NCI-H82 treated with DMSO at 0.1 percent for 48 hours (cell line): ENCODE measurements around the gene NET1.
"Not testable (repeated sequence)": the region's sequence is repeated elsewhere in the genome, so short reads cannot be mapped to it uniquely, and the experiment has no call there.

Experiments
- DNase-seq: peaks from one replicate; lab custom pipeline; 2025; ENCODE audit not compliant: unreplicated experiment; lab: John Stamatoyannopoulos, UW

Gene NET1

DNA sequence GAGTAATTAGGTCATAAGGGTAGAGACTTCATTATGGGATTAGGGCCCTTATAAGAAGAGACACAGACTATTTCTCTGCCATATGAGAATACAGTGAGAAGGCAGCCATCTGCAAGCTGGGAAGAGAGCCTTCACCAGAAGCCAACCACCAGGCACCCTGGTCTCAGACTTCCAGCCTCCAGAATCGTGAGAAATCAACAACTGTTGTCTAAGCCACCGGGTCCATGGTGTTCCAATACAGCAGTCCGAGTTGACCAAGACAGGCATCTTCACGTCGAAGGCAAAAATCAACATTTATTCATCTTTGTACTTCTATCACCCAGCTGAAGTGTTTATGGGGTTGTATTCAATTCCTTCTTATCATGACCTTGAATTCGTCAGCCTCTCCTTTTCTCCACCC, 13.0 kb upstream of the NET1 start:
- no peak for DNase-seq

DNA sequence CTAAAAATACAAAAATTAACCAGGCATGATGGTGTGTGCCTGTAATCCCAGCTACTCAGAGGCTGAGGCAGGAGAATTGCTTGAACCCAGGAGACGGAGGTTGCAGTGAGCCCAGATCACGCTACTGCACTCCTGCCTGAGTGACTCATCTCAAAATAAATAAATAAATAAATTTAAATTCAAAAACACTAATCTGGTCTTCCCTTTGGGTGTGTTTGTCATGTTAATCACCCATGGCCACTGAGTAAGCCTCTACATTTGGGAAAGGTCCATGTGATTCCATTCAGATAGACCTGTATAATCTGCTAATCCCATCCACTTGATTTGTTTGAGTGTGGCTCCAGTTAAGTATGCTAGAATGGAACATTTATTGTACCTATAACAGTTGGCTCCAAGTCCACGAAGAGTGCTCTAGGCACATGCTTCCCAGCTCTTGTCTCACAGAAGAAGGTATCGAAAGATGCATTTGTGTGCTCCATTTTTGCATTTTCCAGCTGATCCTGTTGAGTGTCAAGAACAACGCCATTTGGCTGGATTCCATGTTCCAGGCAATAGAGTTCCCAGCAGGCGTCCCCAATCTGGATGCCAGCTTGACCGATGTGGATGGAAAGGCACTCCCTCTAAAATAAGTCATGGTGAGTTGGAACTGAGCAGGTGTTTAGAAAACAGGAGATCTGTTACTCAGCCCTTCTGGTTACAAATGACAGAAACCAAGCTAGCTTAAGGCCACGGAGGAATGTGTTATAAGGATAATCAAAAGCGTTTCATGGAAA, 11.7 kb upstream of the NET1 start:
- no peak for DNase-seq

DNA sequence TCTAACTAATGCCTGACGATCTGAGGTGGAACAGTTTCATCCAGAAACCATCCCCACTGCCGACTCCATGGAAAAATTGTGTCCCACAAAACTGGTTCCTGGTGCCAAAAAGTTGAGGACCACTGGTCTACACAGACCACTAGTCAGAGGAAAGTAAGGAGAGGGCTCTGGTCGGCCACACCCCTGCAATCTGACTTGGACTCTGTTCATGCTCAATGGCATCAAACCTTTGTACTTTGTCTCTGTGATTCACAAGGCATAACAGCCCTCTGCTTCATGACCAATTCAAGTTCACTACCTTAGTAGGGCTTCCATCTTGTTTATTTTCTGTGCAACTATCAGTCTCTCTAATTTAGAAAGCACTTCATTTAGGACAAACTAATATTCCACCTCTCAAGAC, 9.6 kb upstream of the NET1 start:
- no peak for DNase-seq

DNA sequence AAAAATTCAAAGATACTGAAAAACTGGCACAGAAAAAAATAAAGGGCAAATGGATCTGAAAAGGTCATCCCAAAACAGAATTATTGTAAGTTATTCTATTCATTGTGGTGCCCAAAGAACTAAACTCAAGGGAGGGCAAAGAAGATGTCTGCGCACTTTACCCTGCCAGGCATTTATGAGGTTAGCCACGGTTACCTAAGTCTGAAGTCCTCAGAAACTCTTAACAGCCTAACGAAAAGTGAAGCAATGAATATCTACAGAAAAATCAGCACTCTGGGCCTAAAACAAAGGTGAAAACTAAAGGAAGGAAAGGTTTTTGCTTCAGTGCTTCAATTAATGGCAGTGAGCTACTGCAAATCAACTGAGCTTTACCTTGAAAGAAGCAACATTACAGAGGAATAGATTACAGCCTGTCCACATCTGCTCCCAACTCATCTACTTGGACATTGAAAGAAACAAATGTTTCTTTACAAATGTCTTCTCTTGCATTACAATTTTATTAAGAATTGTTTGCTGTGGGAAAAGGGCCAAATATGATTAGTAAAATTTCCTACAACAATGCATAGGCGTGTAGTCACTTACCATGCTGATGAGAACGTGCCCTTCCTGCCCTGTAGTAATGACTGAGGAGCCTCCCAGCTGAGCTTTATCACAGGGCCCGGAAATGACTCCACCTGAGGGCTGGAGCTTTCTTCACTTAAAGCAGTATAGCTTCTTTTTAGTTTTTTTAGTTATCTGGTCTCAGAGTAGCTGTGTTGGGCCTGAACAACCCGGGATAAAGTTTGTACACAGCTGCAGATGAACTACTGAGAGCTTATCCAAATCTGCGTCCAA, 7.9 kb upstream of the NET1 start, which contains the start of gene TUBAL3:
Gene TUBAL3 (minus strand): TSS at position 621 of the 834 bp plus-strand sequence. CDS start 36 bp downstream, at position 585.
- no peak for DNase-seq

DNA sequence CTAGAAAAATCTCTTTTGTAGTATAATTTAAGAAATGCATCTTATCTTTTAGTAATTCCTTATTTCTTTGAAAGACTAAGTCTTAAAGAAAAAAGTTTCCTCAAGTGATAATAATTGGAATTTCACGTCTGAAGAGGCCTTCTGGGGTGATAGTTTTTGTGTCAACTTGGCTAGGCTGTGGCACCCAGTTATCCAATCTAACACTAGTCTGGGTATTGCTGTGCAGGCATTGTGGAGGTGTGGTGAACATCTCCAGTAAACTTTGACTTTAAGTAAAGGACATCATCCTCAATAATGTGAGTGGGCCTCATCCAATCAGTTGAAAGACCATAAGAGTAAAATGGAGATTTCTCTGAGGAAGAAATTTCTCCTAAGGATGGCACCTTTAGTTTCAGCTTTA, 5.4 kb upstream of the NET1 start:
- no peak for DNase-seq

DNA sequence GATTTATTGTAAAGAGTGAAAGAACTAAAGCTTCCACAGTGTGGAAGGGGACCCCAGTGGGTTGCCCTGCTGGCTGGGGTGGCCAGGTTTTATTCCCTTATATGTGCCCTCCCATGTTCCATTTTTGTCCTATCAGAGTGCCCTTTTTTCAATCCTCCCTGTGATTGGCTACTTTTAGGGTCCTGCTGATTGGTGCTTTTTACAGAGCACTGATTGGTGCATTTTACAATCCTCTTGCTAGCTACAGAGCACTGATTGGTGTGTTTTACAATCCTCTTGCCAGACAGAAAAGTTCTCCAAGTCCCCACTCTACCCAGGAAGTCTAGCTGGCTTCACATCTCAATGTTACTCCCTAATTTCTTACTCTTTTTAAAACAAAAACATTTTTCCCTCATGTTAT, 1.6 kb upstream of the NET1 start:
- DNase-seq = not testable (repeated sequence)

DNA sequence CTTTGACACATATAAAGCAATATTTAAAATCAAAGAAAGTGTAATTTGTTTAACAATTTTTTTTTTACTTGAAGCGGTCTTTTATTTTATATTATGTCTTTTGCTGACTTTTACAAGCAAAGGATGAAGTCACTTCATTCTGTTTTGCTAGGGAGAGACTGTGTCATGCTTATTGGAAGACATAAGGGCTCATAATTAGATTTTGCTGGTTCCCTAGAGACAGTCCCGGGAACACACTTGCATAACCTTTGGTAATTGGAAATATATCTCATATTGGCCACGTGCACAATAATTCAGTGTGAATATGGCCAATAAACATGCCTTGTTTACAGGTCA, 448 bp upstream of the NET1 start:
- DNase-seq = peak; percentile 37

DNA sequence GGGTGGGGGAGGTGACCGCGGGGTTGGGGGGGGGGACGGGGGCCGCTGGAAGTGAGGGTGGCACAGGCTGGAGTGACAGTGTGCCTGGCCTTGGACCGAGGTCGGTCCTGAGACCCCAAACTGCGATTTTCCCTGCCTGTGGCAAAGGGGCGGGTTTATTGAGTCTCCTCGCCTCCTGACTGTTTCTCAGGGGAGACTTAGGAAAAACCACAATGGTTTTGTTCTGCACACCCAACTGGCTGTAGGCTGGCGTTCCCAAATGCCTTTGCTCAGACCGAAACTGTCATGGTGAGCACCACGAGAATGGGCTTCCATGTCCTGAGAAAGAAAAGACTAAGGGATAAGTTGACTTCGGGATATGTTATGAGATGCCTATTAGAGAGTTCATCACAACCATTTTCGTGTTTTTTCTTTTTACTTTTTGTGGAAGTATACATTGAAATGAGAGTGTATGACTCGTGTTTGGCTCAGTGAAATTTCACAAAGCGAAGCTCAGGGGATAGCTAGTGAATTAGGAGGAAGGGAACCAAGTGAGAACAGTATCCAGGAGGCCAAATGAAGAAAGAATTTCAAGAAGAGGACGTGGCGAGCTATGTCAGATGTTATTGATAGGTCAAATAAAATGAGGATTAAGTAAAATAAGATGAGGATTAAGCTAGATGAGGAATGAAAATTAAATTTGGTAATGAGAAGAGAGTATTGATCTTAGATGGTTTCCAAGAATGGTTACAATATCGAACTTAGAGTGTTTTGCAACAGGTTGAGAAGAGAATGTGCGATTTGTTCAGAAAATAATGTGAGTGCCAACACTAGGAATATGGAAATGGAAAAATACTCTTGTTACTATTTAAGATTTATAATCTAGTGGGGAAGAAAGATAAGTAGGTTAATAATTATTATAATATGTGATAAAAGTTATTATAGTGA, 918 bp downstream of the NET1 start:
- no peak for DNase-seq

DNA sequence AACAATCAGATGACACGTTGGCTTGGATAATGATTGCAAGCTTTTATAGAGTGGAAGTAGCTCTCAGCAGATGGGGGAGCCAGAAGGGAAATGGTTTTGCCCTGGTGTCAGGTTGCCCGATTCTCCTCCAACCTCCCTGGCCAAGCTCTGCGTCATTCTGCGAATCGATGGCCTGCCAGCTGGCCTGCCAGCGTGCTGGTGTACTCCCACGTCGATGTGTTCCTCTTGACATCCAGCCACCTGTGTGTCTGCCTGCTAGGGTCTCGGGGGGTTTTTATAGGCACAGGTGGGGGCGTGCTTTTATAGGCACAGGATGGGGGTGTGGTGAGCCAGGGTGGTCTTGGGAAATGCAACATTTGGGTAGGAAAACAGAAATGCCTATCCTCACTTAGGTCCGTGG, 4.6 kb downstream of the NET1 start:
- no peak for DNase-seq

DNA sequence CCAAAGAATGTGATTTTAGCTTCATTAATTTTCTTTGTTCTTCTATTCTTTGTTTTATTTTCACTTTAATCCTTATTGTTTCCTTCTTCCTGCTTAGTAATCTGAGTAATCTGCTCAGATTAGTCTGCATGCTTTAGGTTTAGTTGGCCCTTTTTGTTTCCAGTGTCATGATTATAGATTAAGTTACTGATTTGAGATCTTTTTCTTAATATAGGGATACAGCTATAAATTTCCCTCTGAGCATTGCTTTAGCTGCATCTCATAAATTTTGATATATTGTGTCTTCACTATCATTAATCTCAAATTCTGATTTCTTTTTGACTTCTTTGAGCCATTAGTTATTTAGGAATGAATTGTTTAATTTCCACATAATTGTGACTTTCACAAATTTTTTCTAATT, 6.2 kb downstream of the NET1 start:
- no peak for DNase-seq

DNA sequence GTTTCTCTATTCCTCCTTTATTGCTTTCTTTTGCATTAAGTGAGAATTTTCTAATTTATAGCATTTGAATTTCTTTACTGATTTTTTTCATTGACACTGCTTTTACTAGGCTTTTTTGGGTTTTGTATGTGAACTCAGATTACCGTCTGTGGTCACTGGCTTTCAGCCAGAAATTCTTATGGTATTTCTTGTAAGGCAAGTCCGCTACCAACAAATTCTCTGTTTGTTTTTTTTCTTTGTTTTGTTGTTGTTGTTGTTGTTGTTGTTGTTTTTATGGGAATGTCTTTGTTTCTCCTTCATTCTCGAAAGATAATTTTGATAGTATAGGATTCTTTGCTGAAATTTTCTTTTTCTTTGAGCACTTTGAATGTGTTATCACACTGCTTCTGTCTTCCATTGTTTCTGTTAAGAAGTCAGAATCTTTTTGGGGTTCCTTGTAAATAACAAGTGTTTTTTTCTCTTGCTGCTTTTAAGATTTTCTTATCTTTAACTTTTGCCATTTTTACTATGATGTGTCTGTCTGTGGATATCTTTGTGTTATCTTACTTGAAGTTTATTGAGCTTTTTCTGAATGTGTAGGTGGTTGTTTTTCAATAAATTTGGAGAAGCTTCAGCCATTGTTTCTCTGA, 7.2 kb downstream of the NET1 start:
- DNase-seq = no peak

DNA sequence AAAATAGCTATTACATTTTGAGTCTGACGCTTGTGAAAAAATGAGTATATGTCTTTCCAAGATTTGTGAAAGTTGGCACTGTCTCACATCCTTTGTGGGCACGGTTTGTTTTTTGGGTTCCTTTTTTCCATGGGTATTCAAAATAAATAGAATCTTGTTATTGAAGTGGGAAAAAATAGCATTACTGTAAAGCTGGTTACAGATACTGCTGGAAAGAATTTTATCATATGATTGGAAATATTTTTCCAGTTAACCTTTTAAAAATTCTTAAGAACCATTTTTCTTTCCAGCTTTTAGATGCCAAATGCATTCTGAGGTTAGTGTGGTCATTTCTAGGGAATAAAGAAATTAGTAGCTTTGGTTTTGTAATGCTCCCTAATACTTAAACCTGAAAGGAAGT, 11.4 kb downstream of the NET1 start:
- no peak for DNase-seq

DNA sequence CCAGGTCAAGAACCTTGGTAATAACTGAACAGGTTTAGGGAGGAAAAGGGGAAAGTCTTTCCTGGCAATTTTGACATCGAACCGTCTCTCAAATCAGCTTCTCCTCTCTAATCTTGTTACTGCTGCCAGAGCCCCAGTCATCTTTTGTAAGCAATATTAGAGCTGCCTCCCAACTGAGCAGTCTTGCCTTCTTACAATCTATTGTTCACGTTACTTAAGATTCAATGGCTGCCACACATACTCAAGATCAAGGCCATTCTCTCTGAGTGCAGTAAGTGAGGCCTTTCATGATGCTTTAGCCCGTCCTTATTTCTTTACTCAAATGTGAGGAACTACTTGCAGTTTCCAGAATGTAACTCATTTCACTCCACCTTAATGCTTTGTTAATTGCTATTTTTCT, 12.4 kb downstream of the NET1 start:
- DNase-seq = no peak

DNA sequence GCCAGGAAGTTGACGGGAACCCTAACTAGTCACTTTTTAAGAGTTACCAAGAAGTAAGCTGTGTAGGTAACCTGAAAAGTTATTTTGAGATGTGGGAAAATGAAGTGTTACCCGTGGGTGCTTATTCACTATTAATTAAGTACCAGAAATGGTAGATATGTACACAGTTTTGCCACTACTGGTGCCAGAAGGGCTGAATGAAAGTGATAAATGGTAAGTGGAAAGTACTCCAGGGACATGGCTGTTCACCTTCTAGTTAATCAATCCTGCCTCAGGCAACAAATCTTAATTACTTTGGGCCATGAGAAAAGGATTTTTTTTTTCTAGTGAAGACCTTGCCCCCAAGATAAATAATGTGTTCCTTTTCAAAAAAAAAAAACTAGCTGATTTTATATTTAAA, 15.8 kb downstream of the NET1 start:
- no peak for DNase-seq

DNA sequence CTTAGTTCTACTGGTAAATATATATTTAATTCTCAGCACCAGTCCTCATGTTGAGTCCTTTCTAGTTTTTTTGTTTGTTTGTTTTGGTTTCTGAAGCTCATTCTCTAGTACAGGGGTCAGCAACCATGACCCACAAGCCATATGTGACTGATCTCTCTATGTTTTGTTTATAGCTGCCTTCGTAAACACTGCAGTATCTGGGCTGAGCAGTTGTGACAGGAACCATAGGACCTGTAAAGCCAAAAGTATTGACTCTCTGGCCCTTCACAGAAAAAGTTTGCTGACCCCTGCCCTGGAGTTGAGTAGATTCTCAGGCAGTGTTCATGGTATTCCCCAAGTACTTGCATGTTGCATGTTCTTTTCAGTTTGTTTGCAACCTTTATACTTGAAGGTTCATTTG, 20.8 kb downstream of the NET1 start:
- no peak for DNase-seq

DNA sequence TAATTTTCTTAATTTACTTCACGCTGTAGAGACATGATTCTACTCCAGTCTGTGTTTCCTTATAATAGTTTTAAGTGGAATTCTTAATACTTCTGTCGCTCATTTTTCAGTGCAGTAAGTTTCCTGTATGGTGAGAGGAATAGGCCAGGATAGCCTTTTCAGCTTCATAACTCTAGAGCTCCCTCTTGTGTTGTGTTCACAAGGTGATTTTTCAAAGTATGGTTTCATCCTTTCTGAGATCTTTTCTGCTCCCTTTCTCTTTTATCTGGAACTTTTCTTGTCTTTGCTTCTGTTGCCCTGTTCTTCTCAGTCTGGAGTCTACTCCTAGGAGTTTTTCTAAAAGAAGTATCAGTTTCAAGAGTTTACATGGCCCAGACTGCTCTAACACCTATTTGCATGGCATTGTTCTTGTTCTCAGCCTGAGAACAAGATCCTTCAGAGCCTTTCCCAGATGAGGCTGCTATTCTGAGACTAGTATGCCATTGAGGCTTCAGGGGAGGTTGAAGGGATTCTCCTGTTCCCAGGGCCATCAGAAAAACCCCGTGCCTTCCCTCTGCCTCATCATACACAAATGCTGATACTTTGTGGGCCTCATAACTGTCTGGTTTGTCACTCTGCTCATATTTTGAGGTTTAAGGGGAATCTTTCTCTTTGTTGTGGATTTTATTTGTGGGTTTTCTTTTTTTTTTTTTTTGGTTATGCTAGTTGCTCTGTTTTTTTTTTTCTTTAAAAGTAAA, 21.8 kb downstream of the NET1 start:
- no peak for DNase-seq

DNA sequence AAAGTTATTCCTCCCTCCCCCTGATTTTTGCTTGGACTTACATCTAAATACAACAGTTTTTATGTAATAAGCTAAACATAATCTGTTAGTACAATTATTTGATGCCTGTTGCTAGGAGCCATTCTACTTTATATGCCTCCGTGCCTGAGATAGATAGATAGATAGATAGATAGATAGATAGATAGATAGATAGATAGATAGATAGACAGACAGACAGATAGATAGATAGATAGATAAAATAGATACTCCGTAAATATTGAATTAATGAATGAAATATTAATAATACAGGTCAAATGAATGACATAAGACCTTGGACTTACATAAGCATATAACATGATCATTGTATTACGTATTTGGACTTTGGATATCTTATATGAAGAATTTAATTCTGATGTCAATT, 23.0 kb downstream of the NET1 start:
- no peak for DNase-seq

DNA sequence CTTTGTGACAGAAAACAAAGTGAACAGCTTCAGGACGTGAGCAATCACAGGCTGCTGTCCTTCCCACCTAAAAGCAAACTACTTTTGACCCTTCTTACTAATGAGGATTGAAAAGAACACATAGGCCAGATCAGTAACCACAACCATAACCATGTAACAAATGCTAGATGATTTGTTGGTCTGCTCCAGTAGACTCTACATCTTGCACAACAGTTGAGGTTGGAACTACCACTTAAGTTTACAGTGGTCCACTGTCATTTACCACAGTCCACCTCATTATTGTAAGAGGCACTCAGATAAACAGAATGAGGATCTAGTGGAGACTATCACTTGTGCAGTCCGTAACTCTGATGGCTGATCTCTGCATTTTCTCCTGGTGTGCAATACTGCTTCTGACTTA, 27.8 kb downstream of the NET1 start:
- DNase-seq = no peak

DNA sequence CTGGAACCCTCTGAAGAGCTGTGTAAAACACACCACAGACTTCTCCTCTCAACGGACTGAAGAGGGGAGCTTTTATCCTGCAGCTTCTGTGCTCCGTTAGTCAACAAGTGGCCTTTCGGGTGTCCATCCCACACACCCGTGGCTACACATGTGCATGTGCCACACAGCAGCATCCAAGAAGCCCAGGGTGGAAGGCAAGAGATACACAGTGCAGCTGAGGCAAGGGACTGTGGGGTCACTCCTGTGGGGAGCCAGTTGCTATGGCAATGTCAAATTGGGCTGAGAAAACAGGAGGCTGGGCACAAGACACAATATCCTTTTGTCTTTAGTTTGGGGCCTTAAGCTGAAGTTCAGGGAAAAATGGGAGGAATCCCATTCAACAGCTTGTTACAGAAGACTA, 28.7 kb downstream of the NET1 start:
- DNase-seq = no peak
